HG03565 (cell line): ENCODE measurements around the gene EXOSC3.

Source experiments
- ATAC-seq: cut with Tn5 transposase; IDR thresholded peaks from one replicate; pipeline ENCODE4 v1.9.1; 2021; ENCODE audit warnings: mild to moderate bottlenecking, moderate library complexity; ENCODE audit not compliant: unreplicated experiment

The EXOSC3 gene

DNA sequence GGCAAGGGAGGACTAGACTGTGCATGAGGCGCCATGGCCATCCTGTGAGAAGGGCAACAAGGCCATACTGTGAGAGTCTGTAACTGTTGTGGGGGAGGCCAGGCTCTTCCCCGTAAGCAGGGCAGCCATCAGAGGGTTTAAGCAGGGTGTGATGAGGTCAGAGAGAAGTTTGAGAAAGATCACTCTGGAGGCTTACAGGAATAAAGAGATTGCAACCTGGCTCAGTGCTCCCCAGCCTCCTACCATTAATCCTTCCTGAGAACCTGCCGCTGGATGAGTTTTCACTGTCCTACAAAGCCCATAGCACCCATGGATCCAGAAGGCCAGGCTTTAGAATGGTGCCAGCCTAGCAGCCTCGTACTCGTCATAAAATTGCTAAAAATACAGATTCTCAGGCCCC, 45.6 kb downstream of the EXOSC3 start:
- no peak for ATAC-seq

DNA sequence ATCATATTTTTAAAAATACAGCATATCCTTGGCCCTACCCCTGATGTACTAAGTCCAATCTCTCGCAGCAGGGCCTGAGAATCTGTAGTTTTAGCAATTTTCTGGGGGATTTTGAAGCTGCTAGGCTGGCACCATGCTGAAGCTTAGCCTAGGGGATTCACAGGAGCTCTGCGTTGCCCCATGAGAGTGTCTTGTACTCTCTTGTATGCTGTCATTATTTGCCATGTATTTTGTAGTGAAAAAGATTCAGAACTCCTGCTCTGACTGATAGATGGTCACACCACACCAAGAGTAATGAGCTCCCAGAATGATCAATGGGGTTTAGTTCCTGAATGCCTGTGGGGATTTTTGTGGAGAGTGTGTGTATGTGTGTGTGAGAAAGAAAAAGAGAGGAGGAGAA, 51.9 kb downstream of the EXOSC3 start:
- ATAC-seq = no peak

DNA sequence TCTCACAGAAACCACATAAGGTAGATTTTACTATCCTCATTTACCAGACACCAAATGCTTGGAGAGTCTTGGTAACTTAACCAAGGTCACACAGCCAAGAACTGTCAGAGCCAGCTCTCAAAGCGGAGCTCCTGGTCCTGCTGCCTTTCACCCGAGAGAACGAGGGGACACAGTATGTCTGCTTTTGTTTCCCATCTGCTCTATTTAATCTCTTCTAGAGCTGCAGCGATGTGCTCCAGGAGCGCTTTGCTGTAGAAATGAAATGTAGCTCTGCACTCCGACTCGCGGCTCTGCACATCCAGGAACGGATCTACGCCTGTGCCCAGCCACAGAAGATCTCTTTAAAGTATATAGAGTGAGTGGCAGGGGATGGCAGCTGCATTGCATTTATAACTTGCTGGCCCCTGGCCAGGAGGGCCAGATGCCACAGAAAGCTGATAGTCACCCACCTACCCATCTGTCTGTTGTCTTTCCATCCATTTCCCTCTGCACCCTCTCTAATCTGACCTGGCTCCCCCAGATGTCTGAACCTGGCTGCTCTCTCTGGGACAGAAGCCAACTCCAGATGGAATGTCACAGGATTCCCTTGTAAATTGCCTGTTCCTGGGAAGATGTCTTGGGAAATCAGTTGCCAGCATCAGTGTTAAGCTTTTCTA, 52.6 kb downstream of the EXOSC3 start:
- no peak for ATAC-seq

DNA sequence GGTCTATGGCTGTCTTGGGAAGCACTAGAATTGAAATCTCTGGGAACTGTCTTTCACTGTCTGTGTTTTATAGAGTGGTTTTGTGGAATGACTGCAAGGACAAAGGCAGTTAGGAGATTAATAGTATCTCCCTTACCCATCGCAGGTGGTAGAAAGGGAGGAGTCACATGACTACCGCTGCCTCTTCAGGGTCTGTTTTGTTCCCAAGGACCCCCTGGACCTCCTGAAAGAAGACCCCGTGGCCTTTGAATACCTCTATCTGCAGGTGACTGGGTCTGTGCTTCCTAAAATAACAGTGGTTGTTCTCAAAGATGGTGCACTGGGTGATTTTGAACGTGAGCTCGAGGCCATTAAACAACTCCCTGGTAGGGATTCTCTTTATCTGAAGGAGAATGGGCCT, 54.0 kb downstream of the EXOSC3 start:
- ATAC-seq = no peak

DNA sequence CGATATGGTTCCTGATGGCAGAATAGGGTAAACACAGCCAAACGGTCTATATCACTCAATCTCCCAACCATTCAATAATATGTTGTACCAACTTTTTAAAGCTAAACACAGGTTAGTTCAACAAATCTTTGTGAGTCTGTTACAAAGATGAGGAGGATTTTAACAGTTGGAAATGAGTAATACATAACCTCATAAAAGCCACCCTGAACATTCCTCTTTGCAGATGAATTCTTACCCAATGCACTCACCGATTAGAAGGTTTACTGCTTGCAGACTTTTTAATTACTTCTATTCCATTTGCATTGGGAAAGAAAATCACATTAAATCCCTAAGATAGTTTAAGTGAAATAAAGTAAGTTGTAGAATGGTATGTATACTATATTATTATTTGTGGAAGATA, 54.6 kb downstream of the EXOSC3 start:
- no peak for ATAC-seq
